Measurements from ENCODE around the gene DLGAP4. TPM values are rescaled to one million over a fixed set of nuclear protein-coding genes. Genes with fewer than 3 reads are reported as not detected.
A peak's percentile ranks its signal among the peaks of the same experiment; 100 is the strongest.

Gene DLGAP4
- total and polyA plus RNA-seq, 9 of the 15 experiments (the other 6 are each of a cell fraction or from before 2014, with no cell fraction given), result 0.31 to 34.1 (median 4.5) TPM

- TF ChIP-seq REST (IDR thresholded peaks at IDR 0.05; ENCODE audit: borderline replicate concordance) (no peak), REST (CRISPR knock-in tag; IDR thresholded peaks at IDR 0.05; ENCODE audit: low read depth) (no peak), ZNF75A (CRISPR knock-in tag; IDR thresholded peaks at IDR 0.05) (no peak), KDM1A (IDR thresholded peaks at IDR 0.05) (peak in 1 of 2 experiments; percentile 26; a peak in 1 of 4 replicates), ZNF511 (CRISPR knock-in tag; IDR thresholded peaks at IDR 0.05) (no peak), MAX (CRISPR knock-in tag; IDR thresholded peaks at IDR 0.05) (no peak), ZNF436 (CRISPR knock-in tag; IDR thresholded peaks at IDR 0.05) (no peak), RBM25 (IDR thresholded peaks at IDR 0.05; ENCODE audit: low read depth, low read length, severe bottlenecking) (peak; percentile 84), PML (IDR thresholded peaks at IDR 0.05; ENCODE audit: low read length) (no peak), ZNF668 (CRISPR knock-in tag; IDR thresholded peaks at IDR 0.05) (no peak), NFIX (CRISPR knock-in tag; IDR thresholded peaks at IDR 0.05; ENCODE audit: low read depth) (no peak), NCOA1 (IDR thresholded peaks at IDR 0.05; ENCODE audit: low read depth) (no peak), SLC30A9 (CRISPR knock-in tag; IDR thresholded peaks at IDR 0.05) (no peak), ZBTB34 (CRISPR knock-in tag; IDR thresholded peaks at IDR 0.05) (no peak)
These were observed 92.4 kb downstream of the DLGAP4 start (continued) for GRCh38 chr20:36398515-36398914.

Measured in K562 (cell line).